NCI-H82 treated with DMSO at 0.1 percent for 48 hours (cell line): ENCODE results near the gene RRP8.

Experiments used
- DNase-seq: peaks from one replicate; lab custom pipeline; 2025; ENCODE audit not compliant: unreplicated experiment; lab: John Stamatoyannopoulos, UW

RRP8 gene

GRCh38 chr11:6572215-6572614 is 31.2 kb downstream of the RRP8 start:
- DNase-seq, result no peak

- DNase-seq, result no peak
Measured at GRCh38 chr11:6571434-6572008, 31.9 kb downstream of the RRP8 start.

- DNase-seq, result no peak
Measured at GRCh38 chr11:6570691-6571427, 32.6 kb downstream of the RRP8 start.

- DNase-seq, result no peak
Measured at GRCh38 chr11:6569706-6570105, 33.7 kb downstream of the RRP8 start.

GRCh38 chr11:6568191-6568918 is 35.1 kb downstream of the RRP8 start:
- no peak for DNase-seq

GRCh38 chr11:6567371-6567745 is 36.1 kb downstream of the RRP8 start:
- no peak for DNase-seq

GRCh38 chr11:6566704-6567370 is 36.6 kb downstream of the RRP8 start:
- no peak for DNase-seq

- no peak for DNase-seq
Measured at GRCh38 chr11:6565988-6566703, 37.3 kb downstream of the RRP8 start.

- no peak for DNase-seq
Measured at GRCh38 chr11:6565325-6565724, 38.1 kb downstream of the RRP8 start.

- DNase-seq, result no peak
Measured at GRCh38 chr11:6563667-6564066, 39.7 kb downstream of the RRP8 start.

GRCh38 chr11:6563121-6563619 is 40.2 kb downstream of the RRP8 start:
- no peak for DNase-seq

- no peak for DNase-seq
Measured at GRCh38 chr11:6561288-6561687, 42.1 kb downstream of the RRP8 start.

GRCh38 chr11:6559369-6559768 is 44.0 kb downstream of the RRP8 start:
- DNase-seq, result no peak

GRCh38 chr11:6557761-6558674 is 45.4 kb downstream of the RRP8 start:
- DNase-seq, result no peak

GRCh38 chr11:6557063-6557462 is 46.4 kb downstream of the RRP8 start:
- no peak for DNase-seq

- no peak for DNase-seq
Measured at GRCh38 chr11:6556139-6556949, 47.1 kb downstream of the RRP8 start.

GRCh38 chr11:6554828-6555706 is 48.3 kb downstream of the RRP8 start:
- no peak for DNase-seq

- no peak for DNase-seq
Measured at GRCh38 chr11:6553634-6554033, 49.8 kb downstream of the RRP8 start.
